Sigmoid colon (tissue), 7 donors: ENCODE measurements around the gene ADD2. TPM values are rescaled to one million over a fixed set of nuclear protein-coding genes. Genes with fewer than 3 reads are reported as not detected.

ENCODE experiments used
- DNase-seq: peaks from one replicate; pipeline ENCODE4 v3.0.0-alpha.2; 2019
- H3K27ac ChIP-seq, 4 donors: fragments of 200-600 bp; sonication (generic); one replicate each; pipeline ENCODE4 v1.5.1; 2016 to 2019; ENCODE audit warnings: mild to moderate bottlenecking in 1 of 4
- H3K27me3 ChIP-seq, 3 donors: fragments of 200-600 bp; sonication (generic); one replicate each; pipeline ENCODE4 v1.5.1; 2019; ENCODE audit warnings: mild to moderate bottlenecking in 1 of 3
- H3K36me3 ChIP-seq, 4 donors: fragments of 200-600 bp; sonication (generic); one replicate each; pipeline ENCODE4 v1.5.1; 2016 to 2019
- H3K4me1 ChIP-seq, 4 donors: fragments of 200-600 bp; sonication (generic); one replicate each; pipeline ENCODE4 v1.5.1; 2017 to 2019
- H3K4me3 ChIP-seq, 4 donors: fragments of 200-600 bp; sonication (generic); one replicate each; pipeline ENCODE4 v1.5.1; 2017 to 2019; ENCODE audit warnings: mild to moderate bottlenecking in 2 of 4, moderate library complexity in 1 of 4
- H3K9me3 ChIP-seq, 4 donors: fragments of 200-600 bp in 3 of 4; sonication (generic) in 3 of 4; one replicate each; pipeline versions ENCODE4 v1.5.1 to v1.6.1; 2013 to 2019
- CTCF ChIP-seq, 4 experiments: fragments of 450-650 bp in 3 of 4; fragments of 200-600 bp in 1 of 4; IDR thresholded peaks; one replicate each; pipeline ENCODE4 v1.5.1; 2016 to 2019; ENCODE audit warnings: antibody characterized with exemption in 4 of 4, mild to moderate bottlenecking in 3 of 4, moderate library complexity in 2 of 4
- EP300 ChIP-seq, 4 donors: sonication (generic); formaldehyde crosslinking; IDR thresholded peaks; one replicate each; pipeline ENCODE4 v1.6.1; 2017; ENCODE audit warnings: antibody characterized with exemption in 4 of 4
- POLR2A ChIP-seq, 2 donors: fragments of 450-650 bp; IDR thresholded peaks; one replicate each; pipeline ENCODE4 v1.6.1; 2016; ENCODE audit warnings: antibody characterized with exemption in 2 of 2, mild to moderate bottlenecking in 2 of 2, moderate library complexity in 2 of 2
- POLR2AphosphoS5 ChIP-seq, 4 donors: sonication (generic); formaldehyde crosslinking; IDR thresholded peaks; one replicate each; pipeline ENCODE4 v1.6.1; 2017; ENCODE audit warnings: antibody characterized with exemption in 4 of 4
- WGBS, 2 donors: extraction: QIAGEN DNeasy Blood & Tissue Kit; methylation state at CpG; one replicate each; pipeline ENCODE4 v1.1.7; 2013; 5-methylcytosine and 5-hydroxymethylcytosine counted together
- intact Hi-C: fragments of 100-400 bp; cut with DNase I; formaldehyde crosslinking; loops from one replicate; pipeline ENCODE4 v1.15.1; 2023
- polyA plus RNA-seq, 3 donors: library from polyadenylated mRNA; stranded (reverse); fragments of 200-250 nt; gene quantifications; one replicate each; pipeline ENCODE4 v1.2.3, GENCODE V29; 2013
- total RNA-seq, 4 donors: library from RNA; depleted of rRNA; stranded (reverse); fragments of >200 nt; gene quantifications; one replicate each; pipeline ENCODE4 v1.1.0, GENCODE V29; 2016
- donor health status: healthy with polysubstance abuse.
- donor health status: Bipolar disorder and iron deficiency.
- donor health status: healthy.

The ADD2 gene
- total and polyA plus RNA-seq, 7 donors, result under 0.01 to 5.8 (median 3.2) TPM; not detected in 1

GRCh38 chr2:70697603-70698383, 70.2 kb downstream of the ADD2 start:
- H3K36me3 ChIP-seq, result no peaks in the 10 kb centered on the region
- intact Hi-C loops, result no loop called here
- no peaks in the 10 kb centered on the region for H3K27me3 ChIP-seq
- H3K27ac ChIP-seq, result no peak overlapping the region
- 90 to 91% methylated on average over 12 of the region's 12 CpGs for WGBS, 2 donors
- TF ChIP-seq EP300 (IDR thresholded peaks at IDR 0.05), result no peak
- no peak for TF ChIP-seq POLR2A (IDR thresholded peaks at IDR 0.05)
- no peak for TF ChIP-seq POLR2AphosphoS5 (IDR thresholded peaks at IDR 0.05)
- TF ChIP-seq CTCF (IDR thresholded peaks at IDR 0.05), result no peak
- H3K9me3 ChIP-seq, result no peaks in the 10 kb centered on the region
- no peaks in the 10 kb centered on the region for H3K4me1 ChIP-seq
- peak; percentile 24 for DNase-seq
- no peak overlapping the region for H3K4me3 ChIP-seq

GRCh38 chr2:70696142-70696541, 71.9 kb downstream of the ADD2 start:
- H3K27me3 ChIP-seq, result no peaks in the 10 kb centered on the region
- H3K9me3 ChIP-seq, result no peaks in the 10 kb centered on the region
- H3K4me3 ChIP-seq, result no peak overlapping the region
- H3K4me1 ChIP-seq, result no peaks in the 10 kb centered on the region
- intact Hi-C loops, result no loop called here
- TF ChIP-seq POLR2AphosphoS5 (IDR thresholded peaks at IDR 0.05) (no peak), EP300 (IDR thresholded peaks at IDR 0.05) (no peak), POLR2A (IDR thresholded peaks at IDR 0.05) (no peak), CTCF (IDR thresholded peaks at IDR 0.05) (no peak)
- H3K36me3 ChIP-seq, result no peaks in the 10 kb centered on the region
- WGBS, 2 donors, result 86 to 90% methylated on average over 6 of the region's 6 CpGs
- peak; percentile 13 for DNase-seq
- no peak overlapping the region for H3K27ac ChIP-seq

GRCh38 chr2:70692256-70692655, 75.7 kb downstream of the ADD2 start:
- DNase-seq, result peak; percentile 22
- H3K4me3 ChIP-seq, result no peak overlapping the region
- H3K36me3 ChIP-seq, result no peaks in the 10 kb centered on the region
- TF ChIP-seq EP300 (IDR thresholded peaks at IDR 0.05) (no peak), CTCF (IDR thresholded peaks at IDR 0.05) (no peak), POLR2A (IDR thresholded peaks at IDR 0.05) (no peak), POLR2AphosphoS5 (IDR thresholded peaks at IDR 0.05) (no peak)
- intact Hi-C loops, result no loop called here
- WGBS, 2 donors, result 94% methylated on average over 17 of the region's 17 CpGs
- no peaks in the 10 kb centered on the region for H3K9me3 ChIP-seq
- no peaks in the 10 kb centered on the region for H3K27me3 ChIP-seq
- no peak overlapping the region for H3K27ac ChIP-seq
- no peaks in the 10 kb centered on the region for H3K4me1 ChIP-seq

GRCh38 chr2:70691497-70692140, 76.4 kb downstream of the ADD2 start:
- Histone ChIP-seq H3K27me3 (no peaks in the 10 kb centered on the region), H3K27ac (no peak overlapping the region), H3K4me3 (no peak overlapping the region), H3K9me3 (no peaks in the 10 kb centered on the region), H3K4me1 (no peaks in the 10 kb centered on the region), H3K36me3 (no peaks in the 10 kb centered on the region)
- TF ChIP-seq EP300 (IDR thresholded peaks at IDR 0.05), result no peak
- TF ChIP-seq POLR2A (IDR thresholded peaks at IDR 0.05), result no peak
- TF ChIP-seq CTCF (IDR thresholded peaks at IDR 0.05), result no peak
- no peak for TF ChIP-seq POLR2AphosphoS5 (IDR thresholded peaks at IDR 0.05)
- intact Hi-C loops, result no loop called here
- 76 to 78% methylated on average over 8 of the region's 8 CpGs for WGBS, 2 donors
- DNase-seq, result peak; percentile 29
